Measurements from ENCODE around the gene COL25A1. TPM values are rescaled to one million over a fixed set of nuclear protein-coding genes. Genes with fewer than 3 reads are reported as not detected.

Gene COL25A1
- total RNA-seq, 1 donor from 2014 or later = 3.9 TPM

GRCh38 chr4:108888769-108889168, 413.7 kb downstream of the COL25A1 start:
- Mint-ChIP-seq H3K36me3 (ENCODE audit: insufficient read depth) (no peaks in the 10 kb centered on the region), H3K27me3 (no peaks in the 10 kb centered on the region), H3K27ac (no peak overlapping the region), H3K9me3 (ENCODE audit: low read depth) (no peaks in the 10 kb centered on the region), H3K4me3 (ENCODE audit: low read depth) (no peak overlapping the region), H3K4me1 (ENCODE audit: low read depth) (peaks cover 19% of the 10 kb centered on the region)
- TF ChIP-seq, protein P1, sequence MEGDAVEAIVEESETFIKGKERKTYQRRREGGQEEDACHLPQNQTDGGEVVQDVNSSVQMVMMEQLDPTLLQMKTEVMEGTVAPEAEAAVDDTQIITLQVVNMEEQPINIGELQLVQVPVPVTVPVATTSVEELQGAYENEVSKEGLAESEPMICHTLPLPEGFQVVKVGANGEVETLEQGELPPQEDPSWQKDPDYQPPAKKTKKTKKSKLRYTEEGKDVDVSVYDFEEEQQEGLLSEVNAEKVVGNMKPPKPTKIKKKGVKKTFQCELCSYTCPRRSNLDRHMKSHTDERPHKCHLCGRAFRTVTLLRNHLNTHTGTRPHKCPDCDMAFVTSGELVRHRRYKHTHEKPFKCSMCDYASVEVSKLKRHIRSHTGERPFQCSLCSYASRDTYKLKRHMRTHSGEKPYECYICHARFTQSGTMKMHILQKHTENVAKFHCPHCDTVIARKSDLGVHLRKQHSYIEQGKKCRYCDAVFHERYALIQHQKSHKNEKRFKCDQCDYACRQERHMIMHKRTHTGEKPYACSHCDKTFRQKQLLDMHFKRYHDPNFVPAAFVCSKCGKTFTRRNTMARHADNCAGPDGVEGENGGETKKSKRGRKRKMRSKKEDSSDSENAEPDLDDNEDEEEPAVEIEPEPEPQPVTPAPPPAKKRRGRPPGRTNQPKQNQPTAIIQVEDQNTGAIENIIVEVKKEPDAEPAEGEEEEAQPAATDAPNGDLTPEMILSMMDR (IDR thresholded peaks at IDR 0.05; ENCODE audit: unreplicated experiment) = no peak
- DNase-seq (ENCODE audit: low spot score, unreplicated experiment) = no peak

DNA sequence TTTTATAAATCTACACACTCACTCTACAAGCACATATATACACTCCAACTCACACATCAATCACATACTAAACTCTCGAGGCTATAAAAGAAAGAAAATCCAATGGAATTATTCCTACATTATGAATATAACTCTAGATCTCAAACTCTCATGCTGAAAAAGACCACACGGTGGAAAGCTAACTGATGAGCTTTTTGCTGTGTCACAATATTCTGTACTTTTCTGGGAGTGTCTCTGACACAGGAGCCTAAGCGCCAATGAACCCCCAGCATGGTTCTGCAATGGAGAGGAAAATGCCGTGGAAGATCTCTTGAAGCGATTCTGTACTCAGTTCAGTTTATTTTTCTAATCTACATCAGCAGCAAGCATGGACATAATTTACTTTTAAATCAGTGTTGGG, 415.4 kb downstream of the COL25A1 start:
- Mint-ChIP-seq H3K4me1 (ENCODE audit: low read depth) (peaks cover 19% of the 10 kb centered on the region), H3K4me3 (ENCODE audit: low read depth) (no peak overlapping the region), H3K36me3 (ENCODE audit: insufficient read depth) (no peaks in the 10 kb centered on the region), H3K27ac (no peak overlapping the region), H3K9me3 (ENCODE audit: low read depth) (no peaks in the 10 kb centered on the region), H3K27me3 (no peaks in the 10 kb centered on the region)
- TF ChIP-seq, protein P1 (IDR thresholded peaks at IDR 0.05; ENCODE audit: unreplicated experiment) = no peak
- no peak for DNase-seq (ENCODE audit: low spot score, unreplicated experiment)

GRCh38 chr4:108885211-108885610, 417.2 kb downstream of the COL25A1 start:
- Mint-ChIP-seq H3K9me3 (ENCODE audit: low read depth) (no peaks in the 10 kb centered on the region), H3K27ac (no peak overlapping the region), H3K27me3 (no peaks in the 10 kb centered on the region), H3K4me1 (ENCODE audit: low read depth) (peaks cover 12% of the 10 kb centered on the region), H3K4me3 (ENCODE audit: low read depth) (no peak overlapping the region), H3K36me3 (ENCODE audit: insufficient read depth) (no peaks in the 10 kb centered on the region)
- DNase-seq (ENCODE audit: low spot score, unreplicated experiment) = no peak
- TF ChIP-seq, protein P1 (IDR thresholded peaks at IDR 0.05; ENCODE audit: unreplicated experiment) = no peak

- Mint-ChIP-seq H3K4me1 (ENCODE audit: low read depth) (peaks cover 6% of the 10 kb centered on the region), H3K27me3 (no peaks in the 10 kb centered on the region), H3K36me3 (ENCODE audit: insufficient read depth) (no peaks in the 10 kb centered on the region), H3K9me3 (ENCODE audit: low read depth) (no peaks in the 10 kb centered on the region), H3K4me3 (ENCODE audit: low read depth) (no peak overlapping the region), H3K27ac (no peak overlapping the region)
- TF ChIP-seq, protein P1 (IDR thresholded peaks at IDR 0.05; ENCODE audit: unreplicated experiment) = no peak
- DNase-seq (ENCODE audit: low spot score, unreplicated experiment) = no peak
Observed at GRCh38 chr4:108884596-108884995, 417.9 kb downstream of the COL25A1 start.

DNA sequence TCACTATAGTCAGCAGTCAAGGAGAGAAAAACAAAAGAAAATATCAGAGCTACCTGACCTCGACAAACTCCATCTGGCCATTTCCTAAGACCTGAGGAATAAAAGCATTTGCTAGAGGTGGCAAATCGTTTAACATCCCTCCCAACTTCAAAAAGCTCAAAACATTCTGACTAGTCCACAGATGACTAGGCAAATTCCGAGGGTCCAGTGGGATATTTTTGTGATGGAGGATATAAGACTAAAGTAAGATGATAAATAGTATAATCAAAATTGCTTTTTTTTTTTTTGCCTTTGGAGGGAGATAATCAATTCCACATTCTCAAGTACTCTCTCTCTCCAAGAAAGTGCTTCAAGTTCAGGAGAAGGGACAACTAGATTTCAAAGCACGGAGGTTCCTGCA, 420.5 kb downstream of the COL25A1 start:
- Mint-ChIP-seq H3K27me3 (no peaks in the 10 kb centered on the region), H3K9me3 (ENCODE audit: low read depth) (no peaks in the 10 kb centered on the region), H3K4me1 (ENCODE audit: low read depth) (peaks cover 2% of the 10 kb centered on the region), H3K36me3 (ENCODE audit: insufficient read depth) (no peaks in the 10 kb centered on the region), H3K27ac (no peak overlapping the region), H3K4me3 (ENCODE audit: low read depth) (no peak overlapping the region)
- TF ChIP-seq, protein P1 (IDR thresholded peaks at IDR 0.05; ENCODE audit: unreplicated experiment) = no peak
- no peak for DNase-seq (ENCODE audit: low spot score, unreplicated experiment)
